ENCODE measurements around the gene CDIP1.

CDIP1 gene

GRCh38 chr16:4486126-4486893, 52.3 kb downstream of the CDIP1 start:
- DNase-seq (ENCODE audit: low read depth), result no peak
- TF ChIP-seq CTCF (IDR thresholded peaks at IDR 0.05; ENCODE audit: control insufficient read depth, insufficient read depth, low read depth, low read length, missing control alignments), result no peak
- H3K4me3 ChIP-seq (ENCODE audit: control insufficient read depth, low read depth, low read length), result no peak overlapping the region

- H3K4me3 ChIP-seq (ENCODE audit: control insufficient read depth, low read depth, low read length), result no peak overlapping the region
- no peak for TF ChIP-seq CTCF (IDR thresholded peaks at IDR 0.05; ENCODE audit: control insufficient read depth, insufficient read depth, low read depth, low read length, missing control alignments)
- no peak for DNase-seq (ENCODE audit: low read depth)
These were observed 56.6 kb downstream of the CDIP1 start for GRCh38 chr16:4481963-4482362.

GRCh38 chr16:4481526-4481925, 57.0 kb downstream of the CDIP1 start:
- DNase-seq (ENCODE audit: low read depth), result no peak
- TF ChIP-seq CTCF (IDR thresholded peaks at IDR 0.05; ENCODE audit: control insufficient read depth, insufficient read depth, low read depth, low read length, missing control alignments), result no peak
- H3K4me3 ChIP-seq (ENCODE audit: control insufficient read depth, low read depth, low read length), result no peak overlapping the region

- H3K4me3 ChIP-seq (ENCODE audit: control insufficient read depth, low read depth, low read length), result no peak overlapping the region
- TF ChIP-seq CTCF (IDR thresholded peaks at IDR 0.05; ENCODE audit: control insufficient read depth, insufficient read depth, low read depth, low read length, missing control alignments), result peak; percentile 21
- DNase-seq (ENCODE audit: low read depth), result no peak
These were observed 60.6 kb downstream of the CDIP1 start for GRCh38 chr16:4477966-4478365.

- DNase-seq (ENCODE audit: low read depth), result no peak
- peak within 1 kb of the TSS; percentile 85 for H3K4me3 ChIP-seq (ENCODE audit: control insufficient read depth, low read depth, low read length)
- TF ChIP-seq CTCF (IDR thresholded peaks at IDR 0.05; ENCODE audit: control insufficient read depth, insufficient read depth, low read depth, low read length, missing control alignments), result peak; percentile 24
These were observed 62.4 kb downstream of the CDIP1 start, which contains the start of gene HMOX2 for GRCh38 chr16:4475880-4476788. TSS of gene HMOX2 (plus strand) at chr16:4476398. CDS start at chr16:4505525, 29,127 bp downstream.

- TF ChIP-seq CTCF (IDR thresholded peaks at IDR 0.05; ENCODE audit: control insufficient read depth, insufficient read depth, low read depth, low read length, missing control alignments), result no peak
- DNase-seq (ENCODE audit: low read depth), result no peak
These were observed 64.2 kb downstream of the CDIP1 start, which contains the start of gene NMRAL1 for GRCh38 chr16:4474192-4474961. TSS of gene NMRAL1 (minus strand) at chr16:4474625. CDS start at chr16:4474132, 493 bp downstream.

More at GRCh38 chr16:4474192-4474961, 64.2 kb downstream of the CDIP1 start, which contains the start of gene NMRAL1:
- peak within 1 kb of the TSS; percentile 73 for H3K4me3 ChIP-seq (ENCODE audit: control insufficient read depth, low read depth, low read length)
